Uterus (tissue), 2 donors: Measurements from ENCODE around the gene KRTAP10-8.

Source experiments
- CTCF ChIP-seq, 4 experiments: fragments of 200-600 bp in 2 of 4; fragments of 450-650 bp in 2 of 4; sonication (generic) in 2 of 4; IDR thresholded peaks; one replicate each; pipeline ENCODE4 v1.5.1; 2016 to 2019; ENCODE audit warnings: antibody characterized with exemption in 4 of 4, mild to moderate bottlenecking in 2 of 4, moderate library complexity in 1 of 4
- POLR2A ChIP-seq, 2 donors: fragments of 450-650 bp; IDR thresholded peaks; one replicate each; pipeline ENCODE4 v1.6.1; 2016; ENCODE audit warnings: antibody characterized with exemption in 2 of 2, mild to moderate bottlenecking in 1 of 2, moderate library complexity in 1 of 2

- TF ChIP-seq CTCF (IDR thresholded peaks at IDR 0.05) (no peak), POLR2A (IDR thresholded peaks at IDR 0.05) (no peak)
These were observed 12.4 kb upstream of the KRTAP10-8 start for GRCh38 chr21:44599264-44600029.
